GM12891 (cell line): Measurements from ENCODE around the gene DCAF15.

Experiments
- POLR2A ChIP-seq: IDR thresholded peaks from 2 replicates; pipeline ENCODE4 v1.6.1; 2011; ENCODE audit warnings: low read depth, low read length, control low read depth
- POLR2AphosphoS5 ChIP-seq: IDR thresholded peaks from 2 replicates; pipeline ENCODE4 v1.6.1; 2011; ENCODE audit warnings: low read depth, low read length, control low read depth
- SPI1 ChIP-seq: IDR thresholded peaks from 2 replicates; pipeline ENCODE4 v1.6.1; 2011; ENCODE audit warnings: low read depth, low read length, control low read depth
- TAF1 ChIP-seq: IDR thresholded peaks from 2 replicates; pipeline ENCODE4 v1.6.1; 2011; ENCODE audit warnings: low read depth, low read length, control low read depth

GRCh38 chr19:13954185-13954584 lies 1.9 kb downstream of the DCAF15 start:
- TF ChIP-seq POLR2AphosphoS5 (no peak), POLR2A (no peak), TAF1 (no peak), SPI1 (no peak)
